CD4-positive, CD25-positive, alpha-beta regulatory T cell (primary cell): ENCODE measurements around the gene SMIM12. TPM values are rescaled to one million over a fixed set of nuclear protein-coding genes. Genes with fewer than 3 reads are reported as not detected.

Source experiments
- ATAC-seq, 2 donors: fragments of 150-1000 bp; cut with Tn5 transposase; one replicate each; pipeline ENCODE4 v1.10.0; 2021; ENCODE audit warnings: low read depth in 2 of 2, moderate number of reproducible peaks in 2 of 2, moderate library complexity in 1 of 2
- DNase-seq, 3 donors: peaks; one replicate each; pipeline versions ENCODE4 v3.0.0 to v3.0.0-alpha.2; 2012 to 2022; ENCODE audit warnings: mixed read lengths in 1 of 3
- H3K27ac ChIP-seq: one replicate; pipeline ENCODE4 v1.7.0; 2013; ENCODE audit warnings: mild to moderate bottlenecking, low read length; ENCODE audit not compliant: insufficient read depth, poor library complexity, severe bottlenecking
- H3K27me3 ChIP-seq: one replicate; pipeline ENCODE4 v1.7.0; 2013; ENCODE audit warnings: low read length; ENCODE audit not compliant: control insufficient read depth, insufficient read depth
- H3K36me3 ChIP-seq: one replicate; pipeline ENCODE4 v1.7.0; 2013; ENCODE audit warnings: mild to moderate bottlenecking, low read length, moderate library complexity; ENCODE audit not compliant: control insufficient read depth, insufficient read depth
- H3K4me1 ChIP-seq: 2 replicates; pipeline ENCODE4 v1.7.0; 2013; ENCODE audit warnings: mild to moderate bottlenecking, low read length; ENCODE audit not compliant: insufficient read depth, control insufficient read depth, poor library complexity, severe bottlenecking
- H3K4me3 ChIP-seq: one replicate; pipeline ENCODE4 v1.7.0; 2013; ENCODE audit warnings: low read depth, mild to moderate bottlenecking, low read length, moderate library complexity
- H3K9me3 ChIP-seq, 2 experiments: 1 replicate in 1 of 2; 2 replicates in 1 of 2; pipeline ENCODE4 v1.7.0; 2013; ENCODE audit warnings: low read length in 2 of 2, mild to moderate bottlenecking in 1 of 2, moderate library complexity in 1 of 2; ENCODE audit not compliant: control insufficient read depth in 2 of 2
- H3K27ac Mint-ChIP-seq, 3 donors: one replicate each; pipeline ENCODE4 v1.8.0; 2020 to 2022; ENCODE audit warnings: mild to moderate bottlenecking in 3 of 3, mixed read lengths in 3 of 3, moderate library complexity in 2 of 3
- H3K27me3 Mint-ChIP-seq: one replicate; pipeline ENCODE4 v1.8.0; 2022; ENCODE audit warnings: mild to moderate bottlenecking, mixed read lengths
- H3K36me3 Mint-ChIP-seq: one replicate; pipeline ENCODE4 v1.8.0; 2020; ENCODE audit warnings: mixed read lengths
- H3K4me1 Mint-ChIP-seq, 4 donors: one replicate each; pipeline ENCODE4 v1.8.0; 2020 to 2022; ENCODE audit warnings: mixed read lengths in 4 of 4, mild to moderate bottlenecking in 1 of 4
- H3K4me3 Mint-ChIP-seq, 4 donors: one replicate each; pipeline ENCODE4 v1.8.0; 2020 to 2022; ENCODE audit warnings: mild to moderate bottlenecking in 4 of 4, mixed read lengths in 4 of 4, moderate library complexity in 3 of 4
- H3K9me3 Mint-ChIP-seq, 7 donors: one replicate each; pipeline ENCODE4 v1.8.0; 2020 to 2022; ENCODE audit warnings: mixed read lengths in 7 of 7, mild to moderate bottlenecking in 3 of 7, moderate library complexity in 2 of 7
- polyA plus RNA-seq, 4 donors: library from polyadenylated mRNA; unstranded; fragments of 300-500 nt; fragmentation: Illumina TruSeq; gene quantifications; one replicate each; pipeline ENCODE4 v1.2.3, GENCODE V29; 2021
- total RNA-seq: library from RNA; stranded (reverse); gene quantifications from one replicate; pipeline ENCODE4 v1.2.3, GENCODE V29; 2022

SMIM12 gene
- total and polyA plus RNA-seq, 5 donors from 2014 or later, result 29.7 to 105 (median 94.8) TPM

DNA sequence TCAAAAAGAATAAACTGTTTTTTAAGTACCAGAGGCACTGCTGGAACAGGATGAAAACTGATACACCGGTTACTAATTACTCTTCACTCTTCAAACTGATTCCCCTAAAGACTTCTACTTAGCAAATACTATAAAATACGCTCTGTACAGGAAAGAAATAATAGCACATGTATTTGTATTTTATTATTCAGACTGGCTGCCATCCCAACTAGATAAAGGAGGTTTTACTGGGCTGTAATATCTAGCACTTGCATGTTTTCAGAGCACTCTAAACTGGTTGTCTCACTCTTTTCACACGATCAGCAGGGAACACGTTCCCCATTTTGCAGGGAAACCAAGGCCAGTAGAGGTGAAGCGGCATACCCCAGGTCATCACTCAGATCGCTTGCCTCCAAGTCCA, 9.2 kb downstream of the SMIM12 start:
- H3K4me1 Mint-ChIP-seq, result peaks cover 13 to 27% (median 19%) of the 10 kb centered on the region in 4 donors

DNA sequence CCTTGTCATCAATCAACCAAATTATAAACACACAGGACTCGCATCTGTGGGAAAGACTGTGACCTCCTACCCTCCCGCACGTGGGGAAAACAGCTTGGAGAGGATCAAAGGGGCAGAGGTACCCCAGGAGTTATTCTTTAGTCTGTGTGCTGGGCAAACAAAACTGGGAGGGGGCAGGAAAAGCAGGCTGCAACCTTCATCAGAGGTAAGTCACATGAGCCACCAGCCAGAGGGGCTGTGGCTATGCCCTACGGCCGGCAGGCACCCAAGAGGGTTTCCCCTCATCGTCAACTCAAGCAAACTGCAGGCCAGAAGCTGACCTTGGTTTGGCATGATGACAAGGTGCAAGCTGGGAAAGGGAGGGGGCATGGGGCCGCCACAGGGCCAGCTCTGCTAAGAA, 12.5 kb downstream of the SMIM12 start:
- Histone ChIP-seq H3K4me3 (no peak overlapping the region), H3K9me3 (no peaks in the 10 kb centered on the region), H3K27me3 (no peaks in the 10 kb centered on the region), H3K27ac (no peak overlapping the region), H3K36me3 (peaks cover 10% of the 10 kb centered on the region), H3K4me1 (no peaks in the 10 kb centered on the region)
- Mint-ChIP-seq H3K4me3 (no peak overlapping the region), H3K36me3 (peaks cover 21% of the 10 kb centered on the region), H3K27me3 (no peaks in the 10 kb centered on the region), H3K27ac (no peak overlapping the region), H3K9me3 (no peaks in the 10 kb centered on the region), H3K4me1 (peaks cover 12 to 28% (median 16%) of the 10 kb centered on the region in 4 donors)
- ATAC-seq (no peak), DNase-seq (no peak)

More for the DNA sequence above, 9.2 kb downstream of the SMIM12 start:
- no peak overlapping the region for H3K27ac ChIP-seq
- no peaks in the 10 kb centered on the region for H3K27me3 ChIP-seq
- DNase-seq (no peak), ATAC-seq (no peak)
- no peaks in the 10 kb centered on the region for H3K4me1 ChIP-seq
- H3K9me3 ChIP-seq, result no peaks in the 10 kb centered on the region
- no peaks in the 10 kb centered on the region for H3K9me3 Mint-ChIP-seq
- H3K36me3 ChIP-seq, result peaks cover 29% of the 10 kb centered on the region
- H3K4me3 Mint-ChIP-seq, result no peak overlapping the region
- H3K27me3 Mint-ChIP-seq, result no peaks in the 10 kb centered on the region
- H3K36me3 Mint-ChIP-seq, result peaks cover 19% of the 10 kb centered on the region
- no peak overlapping the region for H3K4me3 ChIP-seq
- H3K27ac Mint-ChIP-seq, result no peak overlapping the region

DNA sequence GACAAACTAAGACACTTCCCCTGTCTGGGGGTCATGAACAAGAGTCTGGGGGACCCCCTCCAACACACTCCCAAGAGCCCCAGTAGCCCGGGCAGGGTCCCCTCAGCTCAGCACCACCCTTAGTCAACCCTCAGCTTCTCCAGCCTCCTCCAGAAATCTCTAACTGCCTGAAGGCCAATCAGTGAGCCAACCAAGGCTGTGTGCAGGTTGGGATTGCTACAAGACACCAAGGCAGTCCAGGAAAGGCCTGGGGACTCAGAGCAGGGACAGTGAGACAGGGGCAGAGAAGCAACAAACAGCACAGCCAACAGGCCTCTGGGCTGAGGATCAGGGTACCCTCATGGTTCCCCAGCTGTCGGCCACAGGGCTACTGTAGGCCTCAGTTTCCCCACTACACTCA, 13.3 kb downstream of the SMIM12 start:
- H3K27ac ChIP-seq, result no peak overlapping the region

DNA sequence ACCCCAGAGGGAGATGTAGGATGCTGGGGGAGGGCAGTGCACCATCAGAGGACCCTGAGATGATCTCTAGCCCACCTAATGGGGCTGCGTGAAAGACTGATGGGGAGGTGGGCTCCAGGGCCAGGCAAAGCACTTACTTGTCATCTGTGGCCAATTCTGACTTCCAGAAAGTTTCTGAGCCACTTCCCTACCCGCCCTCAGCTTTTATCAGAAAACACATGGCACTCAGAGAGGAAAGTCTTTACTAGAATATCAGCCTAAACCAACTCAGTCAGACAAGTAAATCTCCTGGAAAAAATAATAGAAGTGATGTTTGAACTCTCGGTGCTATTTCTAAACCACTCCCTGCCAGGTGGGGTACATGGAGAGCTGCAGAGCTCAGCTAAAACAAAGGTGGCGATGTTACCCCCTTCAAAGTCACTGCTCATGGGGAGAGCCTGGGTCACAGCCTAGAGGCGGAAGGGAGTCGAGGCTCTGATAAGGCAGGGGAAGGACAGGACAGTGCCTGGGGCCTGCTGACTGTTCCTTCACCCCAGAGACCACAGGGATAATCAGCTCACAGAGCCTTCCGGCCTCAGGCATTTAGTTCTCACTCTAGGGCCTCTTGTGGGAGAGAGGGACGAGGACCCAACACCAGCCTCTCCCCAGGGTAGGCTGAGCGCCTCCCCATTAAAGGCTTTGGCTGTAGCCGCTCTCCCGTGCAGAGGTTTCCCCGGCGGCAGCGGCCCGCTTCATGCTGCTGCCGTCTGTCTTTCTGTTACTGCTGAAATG, 14.2 kb downstream of the SMIM12 start:
- Mint-ChIP-seq H3K4me1 (peaks cover 7 to 27% (median 12%) of the 10 kb centered on the region in 4 donors), H3K4me3 (no peak overlapping the region), H3K27me3 (no peaks in the 10 kb centered on the region), H3K9me3 (no peaks in the 10 kb centered on the region), H3K36me3 (peaks cover 16% of the 10 kb centered on the region), H3K27ac (peak overlapping the region in 2 of 3 donors; percentile 46 to 48)
- Histone ChIP-seq H3K36me3 (peaks cover 3% of the 10 kb centered on the region), H3K4me1 (no peaks in the 10 kb centered on the region), H3K27ac (no peak overlapping the region), H3K4me3 (no peak overlapping the region), H3K9me3 (no peaks in the 10 kb centered on the region), H3K27me3 (no peaks in the 10 kb centered on the region)
- DNase-seq, result no peak
- ATAC-seq, result no peak

More for the DNA sequence above, 13.3 kb downstream of the SMIM12 start:
- Mint-ChIP-seq H3K36me3 (peaks cover 21% of the 10 kb centered on the region), H3K9me3 (no peaks in the 10 kb centered on the region), H3K4me3 (no peak overlapping the region), H3K27ac (no peak overlapping the region), H3K4me1 (peaks cover 12 to 30% (median 15%) of the 10 kb centered on the region in 4 donors), H3K27me3 (no peaks in the 10 kb centered on the region)
- DNase-seq (no peak), ATAC-seq (no peak)
- Histone ChIP-seq H3K36me3 (peaks cover 10% of the 10 kb centered on the region), H3K9me3 (no peaks in the 10 kb centered on the region), H3K27me3 (no peaks in the 10 kb centered on the region), H3K4me3 (no peak overlapping the region), H3K4me1 (no peaks in the 10 kb centered on the region)

DNA sequence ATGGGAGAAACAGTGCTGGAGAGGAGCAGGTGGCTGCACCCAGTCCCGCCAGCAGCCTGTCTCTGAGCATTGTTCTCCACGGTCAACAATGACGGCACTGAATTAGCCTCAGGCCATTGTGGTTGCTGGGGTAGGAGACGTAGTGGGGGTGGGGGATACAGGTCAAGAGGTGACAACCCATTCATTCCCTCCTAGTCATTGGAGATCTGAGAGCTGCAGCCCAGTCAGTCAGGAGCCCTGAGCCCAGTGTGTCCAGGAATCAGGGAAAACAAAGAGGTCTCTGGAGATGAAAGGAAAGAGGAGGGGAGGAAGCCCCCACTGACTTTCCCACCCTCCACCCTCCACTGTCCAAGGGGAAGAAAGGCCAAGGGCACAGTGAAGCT, 15.3 kb downstream of the SMIM12 start:
- Histone ChIP-seq H3K4me3 (no peak overlapping the region), H3K27ac (no peak overlapping the region), H3K9me3 (no peaks in the 10 kb centered on the region), H3K27me3 (no peaks in the 10 kb centered on the region), H3K4me1 (no peaks in the 10 kb centered on the region), H3K36me3 (no peaks in the 10 kb centered on the region)
- ATAC-seq (no peak), DNase-seq (no peak)
- H3K9me3 Mint-ChIP-seq, result no peaks in the 10 kb centered on the region
- no peaks in the 10 kb centered on the region for H3K27me3 Mint-ChIP-seq
- peaks cover 4 to 24% (median 8%) of the 10 kb centered on the region in 4 donors for H3K4me1 Mint-ChIP-seq
- H3K36me3 Mint-ChIP-seq, result peaks cover 12% of the 10 kb centered on the region
- H3K27ac Mint-ChIP-seq, result no peak overlapping the region
- no peak overlapping the region for H3K4me3 Mint-ChIP-seq

DNA sequence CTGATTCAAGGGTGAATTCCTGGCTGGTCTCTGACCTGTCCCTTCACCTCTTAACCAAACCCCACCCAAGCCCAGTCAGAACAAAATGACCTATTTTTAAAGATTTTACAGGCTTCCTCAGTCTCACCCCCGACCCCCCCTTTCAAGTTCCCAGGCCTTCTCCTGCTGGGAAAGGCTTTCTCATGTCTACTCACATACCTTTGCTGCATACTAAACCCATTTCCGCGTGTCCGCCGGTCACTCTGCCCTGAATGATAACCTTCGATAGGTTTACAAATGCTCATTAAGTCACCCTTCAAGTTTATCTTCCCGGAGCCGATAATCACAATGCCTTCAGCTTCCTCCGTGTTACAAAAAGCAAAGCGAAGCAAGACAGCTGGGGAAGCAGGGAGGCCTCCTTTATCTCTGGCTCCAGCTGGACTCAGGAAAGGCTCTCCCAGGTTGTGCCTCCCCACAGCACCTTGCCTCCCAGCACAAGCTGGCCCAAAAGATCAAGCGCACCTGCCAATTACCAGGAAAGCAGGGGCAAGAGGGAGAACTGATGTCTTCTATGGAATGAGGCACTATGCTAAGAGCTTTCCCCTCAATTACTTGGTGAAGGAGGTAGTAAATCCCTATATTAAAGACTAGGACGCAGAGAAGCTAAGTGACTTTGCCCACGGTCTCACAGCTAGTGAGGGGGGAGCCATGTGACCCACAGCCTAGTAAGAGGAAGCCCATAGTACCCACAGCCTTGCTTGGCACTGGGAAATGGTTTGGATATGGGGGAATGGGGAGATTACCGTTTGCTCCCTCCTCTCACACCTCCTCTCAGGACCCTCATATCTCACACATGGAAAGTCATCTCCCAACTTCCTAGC, 15.9 kb downstream of the SMIM12 start:
- Histone ChIP-seq H3K27me3 (no peaks in the 10 kb centered on the region), H3K4me1 (no peaks in the 10 kb centered on the region), H3K36me3 (no peaks in the 10 kb centered on the region), H3K27ac (no peak overlapping the region), H3K9me3 (no peaks in the 10 kb centered on the region), H3K4me3 (no peak overlapping the region)
- no peak for DNase-seq
- Mint-ChIP-seq H3K27ac (peak overlapping the region in 1 of 3 donors; percentile 52), H3K36me3 (peaks cover 9% of the 10 kb centered on the region), H3K4me1 (peaks cover 4 to 22% (median 7%) of the 10 kb centered on the region in 4 donors), H3K27me3 (no peaks in the 10 kb centered on the region), H3K9me3 (no peaks in the 10 kb centered on the region), H3K4me3 (no peak overlapping the region)
- no peak for ATAC-seq

DNA sequence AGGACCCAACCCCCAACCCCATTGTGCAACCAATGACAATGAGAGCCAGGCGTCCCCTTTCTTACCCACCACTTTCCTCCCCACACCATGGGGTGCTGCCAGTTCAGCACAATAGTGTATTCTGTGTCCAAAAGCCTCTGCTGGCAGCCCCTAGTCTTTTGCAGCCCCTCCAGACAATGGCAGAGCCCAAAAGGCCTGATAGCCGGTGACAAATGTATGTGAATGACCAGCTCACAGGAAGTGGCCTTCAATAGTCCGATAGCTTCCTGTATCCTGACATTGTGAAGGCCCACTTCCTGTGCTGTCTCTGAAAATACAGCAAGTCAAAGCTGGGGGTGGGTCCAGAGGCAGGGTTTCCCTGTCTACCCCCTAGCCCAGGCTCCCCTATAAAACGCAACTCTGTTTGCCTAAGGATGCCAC, 16.6 kb downstream of the SMIM12 start:
- ATAC-seq (no peak), DNase-seq (no peak)
- no peaks in the 10 kb centered on the region for H3K27me3 ChIP-seq
- no peak overlapping the region for H3K4me3 Mint-ChIP-seq
- H3K27ac ChIP-seq, result no peak overlapping the region
- no peaks in the 10 kb centered on the region for H3K9me3 Mint-ChIP-seq
- no peak overlapping the region for H3K4me3 ChIP-seq
- H3K27me3 Mint-ChIP-seq, result no peaks in the 10 kb centered on the region
- no peaks in the 10 kb centered on the region for H3K9me3 ChIP-seq
- no peaks in the 10 kb centered on the region for H3K36me3 ChIP-seq
- H3K4me1 ChIP-seq, result no peaks in the 10 kb centered on the region
- H3K4me1 Mint-ChIP-seq, result peaks cover 4 to 21% (median 5%) of the 10 kb centered on the region in 4 donors
- no peak overlapping the region for H3K27ac Mint-ChIP-seq
- peaks cover 5% of the 10 kb centered on the region for H3K36me3 Mint-ChIP-seq
